Measurements from ENCODE around the gene KRTAP10-12. TPM values are rescaled to one million over a fixed set of nuclear protein-coding genes. Genes with fewer than 3 reads are reported as not detected.

Gene KRTAP10-12
- total RNA-seq, 1 donor from 2014 or later: not detected

DNA sequence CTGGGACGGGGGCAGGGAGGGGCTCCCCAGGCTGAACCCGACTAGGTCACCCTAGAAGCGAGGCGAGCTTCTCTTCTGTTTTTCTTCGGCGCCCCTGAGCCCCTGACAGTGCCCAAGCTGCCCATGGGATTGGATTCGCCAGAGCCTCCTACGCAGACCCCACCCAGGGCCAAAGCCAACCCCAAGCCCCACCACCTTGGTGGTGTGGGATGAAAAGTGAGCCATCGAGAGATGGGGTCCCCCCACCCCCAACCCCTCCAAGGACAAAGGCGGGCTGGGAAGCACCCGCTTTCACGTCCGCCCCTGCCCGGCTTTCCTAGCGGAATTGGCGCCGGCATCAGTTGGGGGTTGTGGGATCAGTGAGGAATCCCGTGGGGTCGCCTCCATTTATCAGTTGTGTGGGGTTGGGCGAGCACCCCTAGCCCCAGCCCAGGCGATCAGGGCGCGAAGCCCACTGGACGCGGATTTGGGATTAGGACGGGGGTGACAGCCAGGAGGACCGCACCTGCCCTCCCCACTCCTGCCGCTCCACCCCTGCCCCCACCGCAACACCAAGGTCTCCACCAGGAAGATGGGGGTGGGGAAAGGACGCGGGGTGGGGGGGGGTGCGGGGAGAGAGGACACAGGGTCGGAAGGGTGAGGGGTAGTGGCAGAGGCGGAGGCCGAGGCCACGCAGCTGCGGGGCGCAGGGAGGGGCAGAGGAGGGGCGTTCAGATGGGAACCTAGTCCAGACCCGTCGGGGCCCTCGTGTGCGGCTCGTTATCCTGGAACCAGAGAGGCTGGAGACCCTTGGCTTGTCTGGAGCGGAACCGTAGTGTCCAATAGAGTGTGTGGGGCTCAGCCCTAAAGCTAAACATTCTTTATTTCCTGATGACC is 10.0 kb downstream of the KRTAP10-12 start:
- TF ChIP-seq, protein P1, sequence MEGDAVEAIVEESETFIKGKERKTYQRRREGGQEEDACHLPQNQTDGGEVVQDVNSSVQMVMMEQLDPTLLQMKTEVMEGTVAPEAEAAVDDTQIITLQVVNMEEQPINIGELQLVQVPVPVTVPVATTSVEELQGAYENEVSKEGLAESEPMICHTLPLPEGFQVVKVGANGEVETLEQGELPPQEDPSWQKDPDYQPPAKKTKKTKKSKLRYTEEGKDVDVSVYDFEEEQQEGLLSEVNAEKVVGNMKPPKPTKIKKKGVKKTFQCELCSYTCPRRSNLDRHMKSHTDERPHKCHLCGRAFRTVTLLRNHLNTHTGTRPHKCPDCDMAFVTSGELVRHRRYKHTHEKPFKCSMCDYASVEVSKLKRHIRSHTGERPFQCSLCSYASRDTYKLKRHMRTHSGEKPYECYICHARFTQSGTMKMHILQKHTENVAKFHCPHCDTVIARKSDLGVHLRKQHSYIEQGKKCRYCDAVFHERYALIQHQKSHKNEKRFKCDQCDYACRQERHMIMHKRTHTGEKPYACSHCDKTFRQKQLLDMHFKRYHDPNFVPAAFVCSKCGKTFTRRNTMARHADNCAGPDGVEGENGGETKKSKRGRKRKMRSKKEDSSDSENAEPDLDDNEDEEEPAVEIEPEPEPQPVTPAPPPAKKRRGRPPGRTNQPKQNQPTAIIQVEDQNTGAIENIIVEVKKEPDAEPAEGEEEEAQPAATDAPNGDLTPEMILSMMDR (IDR thresholded peaks at IDR 0.05): no peak
- Histone ChIP-seq H3K4me3 (no peak overlapping the region), H3K27me3 (peaks cover 18% of the 10 kb centered on the region), H3K36me3 (no peaks in the 10 kb centered on the region), H3K4me1 (no peaks in the 10 kb centered on the region), H3K9me3 (no peaks in the 10 kb centered on the region), H3K27ac (no peak overlapping the region)
- intact Hi-C loops (cut with DNase I): no loop called here
- DNase-seq (ENCODE audit: low spot score in 2 of 2): peak in 1 of 2 donors; percentile 33

DNA sequence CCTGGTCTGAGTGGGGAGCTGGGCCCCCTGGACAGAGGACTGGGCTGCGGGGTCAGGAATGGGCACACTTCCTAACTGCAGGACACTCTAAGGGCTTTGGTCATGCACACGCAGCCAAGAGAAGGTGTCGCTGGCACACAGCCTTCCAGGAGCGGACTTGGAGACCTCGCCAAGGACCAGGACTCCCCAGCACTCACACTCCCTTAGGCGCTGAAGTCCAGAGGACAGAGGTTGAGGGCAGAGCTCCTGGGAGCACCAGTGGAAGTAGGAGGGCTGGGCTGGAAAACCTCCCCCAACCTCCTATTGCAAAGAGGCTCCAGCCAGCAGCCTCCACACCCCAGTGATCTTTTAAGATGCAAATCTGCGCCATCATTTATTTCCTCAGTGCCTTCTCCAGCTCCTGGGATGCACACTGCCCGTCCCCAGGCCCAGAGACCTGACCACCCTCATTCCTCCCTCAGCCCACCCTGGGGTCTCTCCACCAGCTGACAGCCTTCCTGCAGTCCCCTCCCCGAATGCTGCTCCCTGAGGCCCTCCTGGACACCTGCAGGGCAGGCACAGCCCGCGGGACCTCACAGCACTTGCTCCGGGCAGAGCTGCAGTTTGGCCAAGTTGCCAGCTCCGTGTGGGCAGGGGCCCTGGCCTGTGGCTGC is 11.4 kb downstream of the KRTAP10-12 start:
- TF ChIP-seq, protein P1 (IDR thresholded peaks at IDR 0.05): no peak
- intact Hi-C loops (cut with DNase I): no loop called here
- no peaks in the 10 kb centered on the region for H3K4me1 ChIP-seq
- no peak overlapping the region for H3K4me3 ChIP-seq
- DNase-seq (ENCODE audit: low spot score in 2 of 2): peak in 1 of 2 donors; percentile 4
- no peaks in the 10 kb centered on the region for H3K9me3 ChIP-seq
- no peak overlapping the region for H3K27ac ChIP-seq
- peaks cover 22% of the 10 kb centered on the region for H3K27me3 ChIP-seq
- no peaks in the 10 kb centered on the region for H3K36me3 ChIP-seq

DNA sequence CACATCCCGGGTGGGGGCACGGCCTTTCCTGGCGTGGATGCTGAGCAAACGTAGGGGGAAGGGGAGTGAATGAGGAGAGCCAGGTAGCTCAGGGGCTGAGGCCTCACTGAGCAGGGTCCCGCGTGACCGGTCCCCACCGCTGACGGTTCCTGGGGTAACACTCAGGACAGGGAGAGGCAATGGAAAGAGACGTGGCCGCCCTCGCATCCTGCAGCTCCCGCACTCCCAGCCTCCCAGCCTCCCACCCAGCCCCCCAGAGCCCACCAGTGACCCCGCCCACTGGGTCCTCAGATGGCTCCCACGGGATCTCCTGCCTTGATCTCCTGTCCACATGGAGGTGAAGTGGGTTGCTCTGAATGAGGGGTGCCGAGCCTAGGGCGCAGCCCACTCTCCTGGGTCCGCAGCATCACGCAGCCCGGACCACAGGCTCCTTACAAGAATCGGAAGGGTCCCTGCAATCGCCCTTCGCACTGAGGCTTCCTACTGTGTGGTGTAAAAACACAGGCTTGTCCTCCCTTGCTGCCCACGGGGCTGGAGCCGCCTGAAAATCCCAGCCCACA is 12.0 kb downstream of the KRTAP10-12 start:
- peak in 1 of 2 donors; percentile 43 for DNase-seq (ENCODE audit: low spot score in 2 of 2)
- intact Hi-C loops (cut with DNase I): no loop called here
- no peak overlapping the region for H3K27ac ChIP-seq
- peaks cover 22% of the 10 kb centered on the region for H3K27me3 ChIP-seq
- H3K9me3 ChIP-seq: no peaks in the 10 kb centered on the region
- no peak overlapping the region for H3K4me3 ChIP-seq
- TF ChIP-seq, protein P1 (IDR thresholded peaks at IDR 0.05): no peak
- no peaks in the 10 kb centered on the region for H3K4me1 ChIP-seq
- H3K36me3 ChIP-seq: no peaks in the 10 kb centered on the region

DNA sequence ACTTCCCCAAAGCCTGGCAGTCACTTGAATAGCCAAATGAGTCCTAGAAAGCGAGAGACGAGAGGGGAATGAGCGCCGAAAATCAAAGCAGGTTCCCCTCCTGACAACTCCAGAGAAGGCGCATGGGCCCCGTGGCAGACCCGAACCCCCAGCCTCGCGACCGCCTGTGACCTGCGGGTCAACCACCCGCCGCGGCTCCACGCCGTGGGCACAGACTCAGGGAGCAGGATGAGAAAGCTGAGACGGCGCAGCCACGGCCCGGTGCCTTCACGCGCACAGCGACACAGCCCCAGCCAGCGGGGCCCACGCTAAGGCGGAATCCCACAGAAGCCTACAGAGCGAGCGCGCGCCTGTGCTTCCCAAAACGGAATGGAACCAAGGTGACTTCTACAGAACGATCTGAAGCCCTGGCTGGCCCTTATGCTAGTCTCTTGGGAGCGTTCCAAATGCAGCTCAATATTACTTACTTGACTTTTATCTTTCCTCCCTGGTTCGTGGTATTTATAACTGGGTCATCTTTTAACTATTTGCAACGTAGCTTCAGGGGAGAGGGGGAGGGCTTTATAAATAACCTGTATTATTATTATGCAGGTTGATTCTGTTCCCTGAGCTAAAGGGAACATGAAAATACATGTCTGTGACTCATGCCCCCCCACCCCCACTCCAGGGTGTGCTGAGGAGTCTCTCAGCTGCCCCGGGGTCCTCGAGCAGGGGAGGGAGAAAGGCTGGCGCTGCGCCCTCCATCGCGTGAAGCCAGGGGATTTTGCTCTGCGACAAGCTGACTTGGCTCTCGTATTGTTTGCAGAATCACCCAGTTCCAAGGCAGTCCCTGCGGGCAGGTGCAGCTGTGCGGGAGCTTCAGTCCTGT is 12.7 kb downstream of the KRTAP10-12 start:
- H3K27me3 ChIP-seq: peaks cover 22% of the 10 kb centered on the region
- no peaks in the 10 kb centered on the region for H3K9me3 ChIP-seq
- peak in 1 of 2 donors; percentile 60 for DNase-seq (ENCODE audit: low spot score in 2 of 2)
- TF ChIP-seq, protein P1 (IDR thresholded peaks at IDR 0.05): no peak
- H3K4me1 ChIP-seq: no peaks in the 10 kb centered on the region
- H3K4me3 ChIP-seq: no peak overlapping the region
- intact Hi-C loops (cut with DNase I): no loop called here
- H3K27ac ChIP-seq: no peak overlapping the region
- H3K36me3 ChIP-seq: no peaks in the 10 kb centered on the region

DNA sequence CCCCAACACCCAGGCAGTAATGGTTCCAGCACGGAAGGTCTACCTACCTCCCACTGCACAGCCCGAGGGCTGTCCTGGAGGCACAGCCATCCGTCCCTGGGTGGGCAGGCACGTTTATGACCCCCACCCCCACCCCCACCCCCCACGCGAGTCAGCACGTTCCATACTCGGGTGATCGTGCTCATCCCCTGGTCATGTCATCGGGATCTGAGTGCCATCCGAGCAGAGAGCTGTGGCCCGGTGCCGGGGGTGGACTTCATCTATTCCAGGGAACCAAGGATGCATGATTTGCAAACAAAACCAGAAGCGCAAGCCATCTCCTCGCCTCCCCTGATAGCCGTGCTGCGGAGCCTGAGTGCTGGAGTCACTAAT is 13.3 kb downstream of the KRTAP10-12 start:
- no peak overlapping the region for H3K27ac ChIP-seq
- intact Hi-C loops (cut with DNase I): no loop called here

More for the DNA sequence above, 13.3 kb downstream of the KRTAP10-12 start:
- H3K9me3 ChIP-seq: no peaks in the 10 kb centered on the region
- peaks cover 22% of the 10 kb centered on the region for H3K27me3 ChIP-seq
- H3K4me1 ChIP-seq: no peaks in the 10 kb centered on the region
- no peak overlapping the region for H3K4me3 ChIP-seq
- TF ChIP-seq, protein P1 (IDR thresholded peaks at IDR 0.05): no peak
- DNase-seq (ENCODE audit: low spot score in 2 of 2): peak in 1 of 2 donors; percentile 55
- H3K36me3 ChIP-seq: no peaks in the 10 kb centered on the region
